ENCODE results near the gene MTERF2. TPM values are rescaled to one million over a fixed set of nuclear protein-coding genes. Genes with fewer than 3 reads are reported as not detected.

MTERF2 gene
- total and polyA plus RNA-seq, 2 of the 13 experiments (the other 11 are each of a cell fraction or from before 2014, with no cell fraction given): 8.0 to 11.6 TPM

- no peak for TF ChIP-seq ZNF407 (CRISPR knock-in tag; IDR thresholded peaks at IDR 0.05; ENCODE audit: not compliant biosample characterization)
- no peak for TF ChIP-seq ZBTB39 (CRISPR knock-in tag; IDR thresholded peaks at IDR 0.05)
- no peak for TF ChIP-seq JARID2 (CRISPR knock-in tag; IDR thresholded peaks at IDR 0.05; ENCODE audit: insufficient replicate concordance)
- TF ChIP-seq CHD2 (IDR thresholded peaks at IDR 0.05; ENCODE audit: low read depth, low read length): no peak
- no peak for TF ChIP-seq ERF (CRISPR knock-in tag; IDR thresholded peaks at IDR 0.05)
- no peak for TF ChIP-seq ATAD3A (CRISPR knock-in tag; IDR thresholded peaks at IDR 0.05)
- TF ChIP-seq NFATC3 (CRISPR knock-in tag; IDR thresholded peaks at IDR 0.05): no peak
- no peak for TF ChIP-seq BRF2 (CRISPR knock-in tag; IDR thresholded peaks at IDR 0.05)
- no peak for TF ChIP-seq SNAPC4 (CRISPR knock-in tag; IDR thresholded peaks at IDR 0.05)
- no peak for TF ChIP-seq GPN1 (CRISPR knock-in tag; IDR thresholded peaks at IDR 0.05; ENCODE audit: borderline replicate concordance)
- TF ChIP-seq SYNCRIP (IDR thresholded peaks at IDR 0.05; ENCODE audit: insufficient read depth, low read depth, low read length): no peak
Observed at GRCh38 chr12:106954462-106955376, 32.2 kb downstream of the MTERF2 start (continued).
